ENCODE data around the gene OTOP3. TPM values are rescaled to one million over a fixed set of nuclear protein-coding genes. Genes with fewer than 3 reads are reported as not detected.

The OTOP3 gene
- total and polyA plus RNA-seq, 2 experiments from 2014 or later = not detected

DNA sequence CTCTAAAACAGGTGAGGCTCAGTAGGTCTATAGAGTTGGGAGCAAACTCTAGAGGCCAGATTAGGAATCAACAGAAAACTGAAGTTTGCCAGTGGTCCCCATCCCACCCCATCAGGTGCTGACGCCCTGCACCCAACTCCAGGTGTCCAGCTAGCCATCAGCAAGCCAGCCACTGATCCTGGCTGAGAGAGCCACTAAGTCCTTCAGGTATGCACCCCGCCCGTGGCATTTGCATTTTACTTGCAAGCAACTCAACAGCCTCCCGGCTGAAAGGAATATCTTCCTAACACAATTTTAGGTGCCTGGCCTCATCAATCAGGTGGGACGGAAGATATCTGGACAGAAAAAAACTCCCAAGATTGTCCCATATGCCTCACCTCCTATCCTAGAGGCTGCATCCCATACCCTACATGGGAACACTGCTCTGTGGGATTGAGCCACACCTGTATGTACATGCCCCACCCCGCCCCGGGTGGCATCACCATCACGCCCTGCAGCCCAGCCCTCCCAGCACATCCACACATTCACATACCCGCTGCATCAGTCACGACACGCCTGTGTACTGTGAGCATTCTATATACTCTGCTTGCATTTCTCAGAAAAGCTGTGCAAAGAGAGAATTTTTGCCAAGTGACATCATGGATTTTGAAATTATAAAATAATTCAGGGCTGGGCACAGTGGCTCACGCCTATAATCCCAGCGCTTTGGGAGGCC, 8.3 kb downstream of the OTOP3 start:
- Histone ChIP-seq H4K20me1 (replicated peaks; ENCODE audit: insufficient read depth) (no peaks in the 10 kb centered on the region), H3K9me2 (ENCODE audit: insufficient read depth) (no peaks in the 10 kb centered on the region), H3F3A (replicated peaks; ENCODE audit: low read depth) (no peaks in the 10 kb centered on the region), H3K4me1 (ENCODE audit: insufficient read depth) (0 out of 2 replicates have a peak, but pooled peaks cover 4% of the 10 kb centered on the region), H3K79me2 (replicated peaks; ENCODE audit: insufficient read depth) (no peaks in the 10 kb centered on the region), H2AFZ (no peak overlapping the region), H3K36me3 (ENCODE audit: insufficient read depth) (no peaks in the 10 kb centered on the region), H3K27me3 (ENCODE audit: insufficient read depth) (peaks cover 10% of the 10 kb centered on the region), H3K27ac (ENCODE audit: low read depth) (no peak overlapping the region), H3K4me2 (no peak overlapping the region), H3K4me3 (no peak overlapping the region)
- Mint-ChIP-seq H3K36me3 (ENCODE audit: low read depth) (no peaks in the 10 kb centered on the region), H3K9me3 (no peaks in the 10 kb centered on the region), H3K4me3 (no peak overlapping the region), H3K27ac (no peak overlapping the region), H3K27me3 (ENCODE audit: insufficient read depth, low read depth, poor library complexity) (peaks cover 21% of the 10 kb centered on the region), H3K4me1 (peaks cover 11% of the 10 kb centered on the region)
- TF ChIP-seq NANOG (IDR thresholded peaks at IDR 0.05; ENCODE audit: borderline replicate concordance) = no peak
- TF ChIP-seq STAT1 (IDR thresholded peaks at IDR 0.05; ENCODE audit: unreplicated experiment) = no peak
- no peak for TF ChIP-seq CREB1 (CRISPR knock-in tag; IDR thresholded peaks at IDR 0.05; ENCODE audit: low read depth)
- TF ChIP-seq, protein P1, sequence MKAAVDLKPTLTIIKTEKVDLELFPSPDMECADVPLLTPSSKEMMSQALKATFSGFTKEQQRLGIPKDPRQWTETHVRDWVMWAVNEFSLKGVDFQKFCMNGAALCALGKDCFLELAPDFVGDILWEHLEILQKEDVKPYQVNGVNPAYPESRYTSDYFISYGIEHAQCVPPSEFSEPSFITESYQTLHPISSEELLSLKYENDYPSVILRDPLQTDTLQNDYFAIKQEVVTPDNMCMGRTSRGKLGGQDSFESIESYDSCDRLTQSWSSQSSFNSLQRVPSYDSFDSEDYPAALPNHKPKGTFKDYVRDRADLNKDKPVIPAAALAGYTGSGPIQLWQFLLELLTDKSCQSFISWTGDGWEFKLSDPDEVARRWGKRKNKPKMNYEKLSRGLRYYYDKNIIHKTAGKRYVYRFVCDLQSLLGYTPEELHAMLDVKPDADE (IDR thresholded peaks at IDR 0.05) = no peak
- no peak for TF ChIP-seq ZNF114 (CRISPR knock-in tag; IDR thresholded peaks at IDR 0.05)
- TF ChIP-seq, protein P2, sequence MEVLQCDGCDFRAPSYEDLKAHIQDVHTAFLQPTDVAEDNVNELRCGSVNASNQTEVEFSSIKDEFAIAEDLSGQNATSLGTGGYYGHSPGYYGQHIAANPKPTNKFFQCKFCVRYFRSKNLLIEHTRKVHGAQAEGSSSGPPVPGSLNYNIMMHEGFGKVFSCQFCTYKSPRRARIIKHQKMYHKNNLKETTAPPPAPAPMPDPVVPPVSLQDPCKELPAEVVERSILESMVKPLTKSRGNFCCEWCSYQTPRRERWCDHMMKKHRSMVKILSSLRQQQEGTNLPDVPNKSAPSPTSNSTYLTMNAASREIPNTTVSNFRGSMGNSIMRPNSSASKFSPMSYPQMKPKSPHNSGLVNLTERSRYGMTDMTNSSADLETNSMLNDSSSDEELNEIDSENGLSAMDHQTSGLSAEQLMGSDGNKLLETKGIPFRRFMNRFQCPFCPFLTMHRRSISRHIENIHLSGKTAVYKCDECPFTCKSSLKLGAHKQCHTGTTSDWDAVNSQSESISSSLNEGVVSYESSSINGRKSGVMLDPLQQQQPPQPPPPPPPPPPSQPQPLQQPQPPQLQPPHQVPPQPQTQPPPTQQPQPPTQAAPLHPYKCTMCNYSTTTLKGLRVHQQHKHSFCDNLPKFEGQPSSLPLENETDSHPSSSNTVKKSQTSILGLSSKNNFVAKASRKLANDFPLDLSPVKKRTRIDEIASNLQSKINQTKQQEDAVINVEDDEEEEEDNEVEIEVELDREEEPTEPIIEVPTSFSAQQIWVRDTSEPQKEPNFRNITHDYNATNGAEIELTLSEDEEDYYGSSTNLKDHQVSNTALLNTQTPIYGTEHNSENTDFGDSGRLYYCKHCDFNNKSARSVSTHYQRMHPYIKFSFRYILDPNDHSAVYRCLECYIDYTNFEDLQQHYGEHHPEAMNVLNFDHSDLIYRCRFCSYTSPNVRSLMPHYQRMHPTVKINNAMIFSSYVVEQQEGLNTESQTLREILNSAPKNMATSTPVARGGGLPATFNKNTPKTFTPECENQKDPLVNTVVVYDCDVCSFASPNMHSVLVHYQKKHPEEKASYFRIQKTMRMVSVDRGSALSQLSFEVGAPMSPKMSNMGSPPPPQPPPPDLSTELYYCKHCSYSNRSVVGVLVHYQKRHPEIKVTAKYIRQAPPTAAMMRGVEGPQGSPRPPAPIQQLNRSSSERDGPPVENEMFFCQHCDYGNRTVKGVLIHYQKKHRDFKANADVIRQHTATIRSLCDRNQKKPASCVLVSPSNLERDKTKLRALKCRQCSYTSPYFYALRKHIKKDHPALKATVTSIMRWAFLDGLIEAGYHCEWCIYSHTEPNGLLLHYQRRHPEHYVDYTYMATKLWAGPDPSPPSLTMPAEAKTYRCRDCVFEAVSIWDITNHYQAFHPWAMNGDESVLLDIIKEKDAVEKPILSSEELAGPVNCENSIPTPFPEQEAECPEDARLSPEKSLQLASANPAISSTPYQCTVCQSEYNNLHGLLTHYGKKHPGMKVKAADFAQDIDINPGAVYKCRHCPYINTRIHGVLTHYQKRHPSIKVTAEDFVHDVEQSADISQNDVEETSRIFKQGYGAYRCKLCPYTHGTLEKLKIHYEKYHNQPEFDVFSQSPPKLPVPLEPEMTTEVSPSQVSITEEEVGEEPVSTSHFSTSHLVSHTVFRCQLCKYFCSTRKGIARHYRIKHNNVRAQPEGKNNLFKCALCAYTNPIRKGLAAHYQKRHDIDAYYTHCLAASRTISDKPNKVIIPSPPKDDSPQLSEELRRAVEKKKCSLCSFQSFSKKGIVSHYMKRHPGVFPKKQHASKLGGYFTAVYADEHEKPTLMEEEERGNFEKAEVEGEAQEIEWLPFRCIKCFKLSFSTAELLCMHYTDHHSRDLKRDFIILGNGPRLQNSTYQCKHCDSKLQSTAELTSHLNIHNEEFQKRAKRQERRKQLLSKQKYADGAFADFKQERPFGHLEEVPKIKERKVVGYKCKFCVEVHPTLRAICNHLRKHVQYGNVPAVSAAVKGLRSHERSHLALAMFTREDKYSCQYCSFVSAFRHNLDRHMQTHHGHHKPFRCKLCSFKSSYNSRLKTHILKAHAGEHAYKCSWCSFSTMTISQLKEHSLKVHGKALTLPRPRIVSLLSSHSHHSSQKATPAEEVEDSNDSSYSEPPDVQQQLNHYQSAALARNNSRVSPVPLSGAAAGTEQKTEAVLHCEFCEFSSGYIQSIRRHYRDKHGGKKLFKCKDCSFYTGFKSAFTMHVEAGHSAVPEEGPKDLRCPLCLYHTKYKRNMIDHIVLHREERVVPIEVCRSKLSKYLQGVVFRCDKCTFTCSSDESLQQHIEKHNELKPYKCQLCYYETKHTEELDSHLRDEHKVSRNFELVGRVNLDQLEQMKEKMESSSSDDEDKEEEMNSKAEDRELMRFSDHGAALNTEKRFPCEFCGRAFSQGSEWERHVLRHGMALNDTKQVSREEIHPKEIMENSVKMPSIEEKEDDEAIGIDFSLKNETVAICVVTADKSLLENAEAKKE (CRISPR knock-in tag; IDR thresholded peaks at IDR 0.05) = no peak
- TF ChIP-seq EZH2 (IDR thresholded peaks at IDR 0.05; ENCODE audit: low read depth, unreplicated experiment) = no peak
- TF ChIP-seq ZNF331 (CRISPR knock-in tag; IDR thresholded peaks at IDR 0.05; ENCODE audit: low read depth) = no peak
- ATAC-seq (peak; percentile 73), DNase-seq (ENCODE audit: low spot score) (peak; percentile 51)

Measured in GM23338 (cell line).